ENCODE measurements around the gene EPB41L3.

- TF ChIP-seq CTCF (IDR thresholded peaks at IDR 0.05) (no peak), POLR2A (IDR thresholded peaks at IDR 0.05) (no peak)
These were observed 9.0 kb downstream of the EPB41L3 start for GRCh38 chr18:5534845-5535244.

All from thyroid gland (tissue), 4 donors.